ENCODE results near the gene ECEL1.

DNA sequence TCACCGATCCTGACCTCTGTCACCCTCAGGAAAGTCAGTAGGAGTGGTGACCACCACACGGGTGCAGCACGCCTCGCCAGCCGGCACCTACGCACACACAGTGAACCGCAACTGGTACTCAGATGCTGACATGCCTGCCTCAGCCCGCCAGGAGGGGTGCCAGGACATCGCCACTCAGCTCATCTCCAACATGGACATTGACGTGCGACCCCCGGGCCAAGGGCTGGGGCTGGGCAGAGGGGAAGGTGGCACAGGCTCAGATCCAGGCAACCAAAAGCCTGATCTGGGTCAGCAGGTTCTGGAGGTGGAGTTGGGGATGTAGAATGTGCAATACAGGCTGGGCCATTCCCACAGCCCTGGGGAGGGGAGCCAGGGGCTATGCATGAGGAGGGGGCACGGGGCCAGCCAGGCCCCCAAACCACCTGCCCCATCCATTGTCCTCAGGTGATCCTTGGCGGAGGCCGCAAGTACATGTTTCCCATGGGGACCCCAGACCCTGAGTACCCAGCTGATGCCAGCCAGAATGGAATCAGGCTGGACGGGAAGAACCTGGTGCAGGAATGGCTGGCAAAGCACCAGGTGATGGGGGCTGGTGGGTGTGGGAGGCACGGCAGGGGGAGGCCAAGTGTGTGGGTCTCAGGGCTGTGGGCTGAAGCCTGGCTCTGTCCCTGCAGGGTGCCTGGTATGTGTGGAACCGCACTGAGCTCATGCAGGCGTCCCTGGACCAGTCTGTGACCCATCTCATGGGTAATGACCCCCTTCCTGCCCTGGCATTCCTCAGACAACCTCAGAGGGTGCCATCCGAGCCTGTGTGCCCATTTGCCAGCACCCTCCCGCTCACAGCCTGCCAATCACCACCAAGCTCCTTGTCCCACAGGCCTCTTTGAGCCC, 30.3 kb downstream of the ECEL1 start:
- TF ChIP-seq, protein P1, sequence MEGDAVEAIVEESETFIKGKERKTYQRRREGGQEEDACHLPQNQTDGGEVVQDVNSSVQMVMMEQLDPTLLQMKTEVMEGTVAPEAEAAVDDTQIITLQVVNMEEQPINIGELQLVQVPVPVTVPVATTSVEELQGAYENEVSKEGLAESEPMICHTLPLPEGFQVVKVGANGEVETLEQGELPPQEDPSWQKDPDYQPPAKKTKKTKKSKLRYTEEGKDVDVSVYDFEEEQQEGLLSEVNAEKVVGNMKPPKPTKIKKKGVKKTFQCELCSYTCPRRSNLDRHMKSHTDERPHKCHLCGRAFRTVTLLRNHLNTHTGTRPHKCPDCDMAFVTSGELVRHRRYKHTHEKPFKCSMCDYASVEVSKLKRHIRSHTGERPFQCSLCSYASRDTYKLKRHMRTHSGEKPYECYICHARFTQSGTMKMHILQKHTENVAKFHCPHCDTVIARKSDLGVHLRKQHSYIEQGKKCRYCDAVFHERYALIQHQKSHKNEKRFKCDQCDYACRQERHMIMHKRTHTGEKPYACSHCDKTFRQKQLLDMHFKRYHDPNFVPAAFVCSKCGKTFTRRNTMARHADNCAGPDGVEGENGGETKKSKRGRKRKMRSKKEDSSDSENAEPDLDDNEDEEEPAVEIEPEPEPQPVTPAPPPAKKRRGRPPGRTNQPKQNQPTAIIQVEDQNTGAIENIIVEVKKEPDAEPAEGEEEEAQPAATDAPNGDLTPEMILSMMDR (conservative IDR thresholded peaks at IDR 0.05), result no peak
- no peak for TF ChIP-seq EZH2 (IDR thresholded peaks at IDR 0.05; ENCODE audit: low read depth)

Data from PC-9 (cell line).